HTERT RPE-1 (cell line): ENCODE data around the gene CGB7.

ENCODE experiments used
- in situ Hi-C: fragments of 300-500 bp; cut with MboI; formaldehyde crosslinking; loops from 4 replicates; pipeline ENCODE4 v1.14.3; 2020; ENCODE audit warnings: low sequenced_read_pairs

The CGB7 gene

DNA sequence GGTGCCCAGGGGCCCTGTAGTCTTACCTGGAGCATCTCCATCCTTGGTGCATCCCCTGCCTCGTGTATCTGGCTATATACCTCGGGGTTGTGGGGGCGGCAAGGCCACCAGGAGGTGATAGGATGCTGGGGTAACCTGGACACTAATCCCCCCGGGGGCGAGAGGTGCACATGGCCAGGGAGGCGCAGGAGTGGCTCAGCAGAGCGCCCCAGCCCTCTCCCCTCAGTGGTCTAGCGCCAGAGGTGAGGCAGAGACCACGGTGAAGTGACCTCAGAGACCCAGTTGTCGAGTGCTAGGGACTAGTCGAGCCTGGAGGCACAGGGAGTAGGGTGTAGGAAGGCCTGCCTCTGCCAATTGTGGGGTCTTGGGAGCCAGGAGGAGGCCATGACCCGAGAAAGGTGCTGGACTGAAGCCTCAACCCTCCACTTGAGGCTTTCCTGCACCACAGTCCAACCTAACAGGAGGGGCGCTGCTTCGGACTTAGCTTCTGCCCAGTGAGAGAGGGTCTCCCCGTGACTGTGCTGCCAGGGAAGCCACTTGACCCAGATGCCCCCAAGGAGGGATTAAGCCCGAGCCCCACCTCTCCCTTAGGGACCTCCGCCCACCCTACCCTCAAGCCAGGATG, 40.4 kb downstream of the CGB7 start, which contains the start of gene LHB:
LHB (minus strand) TSS at position 51 of the 625 bp plus-strand sequence; CDS start at position 41, 10 bp downstream.
- in situ Hi-C loops: no loop called here

DNA sequence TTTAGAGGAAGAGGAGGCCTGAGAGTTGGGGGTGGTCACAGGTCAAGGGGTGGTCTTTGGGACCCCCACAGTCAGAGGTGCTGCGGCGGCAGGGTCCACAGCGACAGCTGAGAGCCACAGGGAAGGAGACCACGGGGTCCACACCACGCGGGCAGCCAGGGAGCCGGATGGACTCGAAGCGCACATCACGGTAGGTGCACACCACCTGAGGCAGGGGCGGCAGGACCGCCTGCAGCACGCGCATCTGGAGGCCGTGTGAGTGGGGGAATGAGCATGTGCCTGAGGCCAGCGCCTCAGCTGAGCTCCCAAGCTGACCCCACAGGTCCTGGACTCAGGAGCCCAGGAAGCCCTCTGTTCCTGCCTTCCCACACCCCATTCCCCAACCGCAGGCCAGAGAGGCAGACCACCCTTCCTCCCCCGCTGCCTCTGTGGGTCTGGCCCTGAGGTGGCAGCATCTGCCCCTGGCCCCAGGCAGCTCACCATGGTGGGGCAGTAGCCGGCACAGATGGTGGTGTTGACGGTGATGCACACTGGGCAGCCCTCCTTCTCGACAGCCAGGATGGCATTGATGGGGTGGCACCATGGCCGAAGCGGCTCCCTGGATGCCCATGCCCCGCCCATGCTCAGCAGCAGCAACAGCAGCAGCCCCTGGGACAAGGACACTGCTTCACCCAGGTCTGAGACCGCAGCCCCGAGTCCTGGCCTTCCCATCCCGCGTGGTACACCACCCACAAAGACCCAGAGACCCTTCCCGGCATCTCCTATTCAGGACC, 41.3 kb downstream of the CGB7 start:
- in situ Hi-C loops: no loop called here

DNA sequence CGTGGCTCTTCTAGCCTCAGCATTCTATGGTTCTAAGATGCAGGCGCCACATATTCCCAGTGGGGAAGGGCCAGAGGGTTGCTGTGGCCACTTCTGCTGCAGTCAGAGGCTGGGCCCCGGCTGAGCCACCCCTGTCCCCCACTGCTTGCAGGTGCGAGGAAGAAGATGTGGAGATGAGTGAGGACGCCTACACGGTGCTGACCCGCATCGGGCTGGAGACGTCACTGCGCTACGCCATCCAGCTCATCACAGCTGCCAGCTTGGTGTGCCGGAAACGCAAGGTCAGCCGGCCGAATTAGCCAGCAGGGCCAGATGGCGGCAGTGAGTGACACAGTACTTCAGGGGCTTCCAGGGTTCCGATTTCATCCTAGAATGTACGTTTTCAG, 42.7 kb downstream of the CGB7 start:
- in situ Hi-C loops: no loop called here

DNA sequence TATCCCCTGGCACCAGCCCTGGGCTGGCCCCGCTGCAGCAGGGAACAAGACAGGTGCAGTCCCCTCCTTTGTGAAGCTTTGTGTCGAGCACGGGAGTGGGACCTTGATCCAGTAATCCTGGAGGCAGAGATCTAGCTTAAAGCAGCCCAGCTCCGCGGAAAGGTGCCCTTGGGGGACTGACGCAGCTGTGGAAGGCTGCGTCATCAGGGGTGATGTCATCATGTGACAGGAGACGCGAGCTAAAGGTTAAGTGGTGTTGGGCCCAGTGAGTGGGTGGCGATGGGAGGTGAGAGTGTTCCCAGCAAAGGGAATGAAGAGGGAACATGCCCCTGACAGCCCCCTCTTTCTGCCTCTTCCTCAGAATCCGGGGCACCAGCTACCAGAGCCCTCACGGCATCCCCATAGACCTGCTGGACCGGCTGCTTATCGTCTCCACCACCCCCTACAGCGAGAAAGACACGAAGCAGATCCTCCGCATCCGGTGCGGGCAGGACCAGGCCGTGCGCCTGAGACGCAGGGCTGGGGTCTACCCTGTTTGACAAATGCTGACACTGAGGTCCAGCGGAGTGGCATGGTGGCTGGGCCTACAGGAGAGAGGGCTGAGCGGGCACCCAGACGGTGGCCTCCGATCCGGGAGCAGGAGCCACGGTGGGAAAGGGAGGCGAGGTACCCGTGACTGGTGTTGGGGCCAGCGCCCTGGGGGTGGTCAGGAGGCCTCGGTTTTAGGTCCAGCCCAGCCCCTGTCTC, 43.3 kb downstream of the CGB7 start:
- in situ Hi-C loops: no loop called here

DNA sequence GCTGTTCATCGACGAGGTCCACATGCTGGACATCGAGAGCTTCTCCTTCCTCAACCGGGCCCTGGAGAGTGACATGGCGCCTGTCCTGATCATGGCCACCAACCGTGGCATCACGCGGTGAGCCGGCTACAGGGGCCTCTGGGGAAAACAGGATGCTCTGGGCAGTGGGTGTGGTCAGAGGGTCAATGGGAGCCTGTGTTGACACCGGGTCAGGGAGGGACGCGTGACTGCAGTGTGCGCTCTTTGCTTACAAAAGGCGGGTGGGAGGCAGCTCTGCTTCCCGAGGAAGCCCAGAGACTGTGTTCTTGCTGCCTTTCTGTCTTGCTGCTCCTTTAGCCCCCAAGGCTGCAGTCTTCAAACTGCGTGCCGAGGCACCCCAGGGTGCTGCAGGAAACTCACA, 46.4 kb downstream of the CGB7 start:
- in situ Hi-C loops: no loop called here

DNA sequence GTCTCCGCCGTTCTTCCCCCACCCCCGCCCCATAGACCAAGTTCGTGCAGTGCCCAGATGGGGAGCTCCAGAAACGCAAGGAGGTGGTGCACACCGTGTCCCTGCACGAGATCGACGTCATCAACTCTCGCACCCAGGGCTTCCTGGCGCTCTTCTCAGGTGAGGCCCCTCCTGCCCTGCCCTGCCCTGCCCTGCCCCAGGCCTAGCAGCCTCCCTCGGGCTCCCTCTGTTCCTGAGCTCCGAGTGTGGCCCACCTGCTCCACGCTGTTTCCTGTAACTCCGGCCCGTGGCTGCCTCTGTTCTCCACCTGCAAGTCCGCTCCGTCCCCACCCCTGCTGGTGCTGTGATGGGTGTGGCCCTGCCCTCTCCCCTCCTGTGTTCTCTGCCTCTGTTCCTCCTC, 47.1 kb downstream of the CGB7 start:
- in situ Hi-C loops: no loop called here

DNA sequence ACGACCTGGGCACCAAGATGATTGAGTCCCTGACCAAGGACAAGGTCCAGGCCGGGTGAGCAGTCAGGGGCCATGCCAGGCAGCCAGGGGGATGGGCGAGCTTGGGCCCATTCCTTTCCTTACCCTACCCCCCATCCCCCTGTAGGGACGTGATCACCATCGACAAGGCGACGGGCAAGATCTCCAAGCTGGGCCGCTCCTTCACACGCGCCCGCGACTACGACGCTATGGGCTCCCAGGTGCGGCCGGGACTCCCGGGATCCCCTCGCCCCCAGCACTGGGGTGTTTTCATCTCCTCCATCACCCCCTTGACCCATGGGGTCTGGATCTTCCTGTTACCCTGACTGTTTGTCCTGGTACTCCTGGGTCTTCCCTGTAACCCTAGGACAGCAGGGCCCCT, 47.7 kb downstream of the CGB7 start:
- in situ Hi-C loops: no loop called here

DNA sequence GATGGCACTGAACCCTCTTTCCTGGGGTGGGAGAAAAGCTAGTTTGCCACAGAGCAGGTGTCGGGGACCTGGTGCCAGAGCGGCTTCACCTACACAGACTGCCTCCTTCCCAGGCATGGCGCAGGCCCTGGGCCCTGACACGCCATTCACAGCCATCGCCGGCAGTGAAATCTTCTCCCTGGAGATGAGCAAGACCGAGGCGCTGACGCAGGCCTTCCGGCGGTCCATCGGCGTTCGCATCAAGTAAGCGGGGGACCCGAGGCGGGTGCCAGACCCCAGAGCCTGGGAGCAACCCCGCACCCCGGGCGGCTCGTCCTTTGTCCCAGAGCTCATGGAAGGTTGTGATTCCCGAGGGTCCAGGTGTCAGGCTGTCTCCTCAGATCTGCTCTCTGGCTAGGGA, 50.6 kb downstream of the CGB7 start:
- in situ Hi-C loops: no loop called here

DNA sequence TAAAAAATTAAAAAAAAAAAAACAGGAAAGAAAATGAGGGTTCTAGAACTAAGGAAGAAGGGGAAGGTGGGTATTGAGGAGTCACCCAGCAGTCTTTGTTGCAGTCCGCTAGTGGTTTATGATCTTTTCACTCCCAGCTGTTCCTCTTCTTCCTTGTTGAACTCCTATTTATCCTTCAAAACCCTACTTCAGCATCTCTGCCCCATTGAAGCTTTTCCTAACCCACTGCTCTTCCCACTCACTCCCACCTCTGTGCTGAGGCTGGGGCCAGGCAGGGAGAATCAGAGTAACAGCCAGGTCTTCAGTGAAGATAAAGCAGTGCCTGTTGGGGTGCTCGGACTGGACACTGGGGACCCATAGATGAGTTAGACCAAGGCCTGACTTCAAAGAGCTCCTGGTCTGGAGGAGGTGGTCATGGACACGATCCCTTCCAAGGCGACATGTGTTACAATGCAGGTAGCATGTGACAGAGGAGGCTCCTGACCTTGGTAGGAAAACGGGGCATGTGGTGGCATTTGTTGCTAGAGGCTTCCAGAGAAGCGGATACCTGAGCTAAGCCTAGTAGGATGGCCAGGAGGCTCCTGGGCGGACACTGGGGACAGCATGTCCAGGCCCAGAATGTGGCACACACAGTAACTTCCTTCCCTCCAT, 52.5 kb downstream of the CGB7 start:
- in situ Hi-C loops: no loop called here
